ENCODE results near the gene GRID1. TPM values are rescaled to one million over a fixed set of nuclear protein-coding genes. Genes with fewer than 3 reads are reported as not detected.

The GRID1 gene
- total and polyA plus RNA-seq, 9 of the 15 experiments (the other 6 are each of a cell fraction or from before 2014, with no cell fraction given): 0.01 to 7.2 (median 1.2) TPM

DNA sequence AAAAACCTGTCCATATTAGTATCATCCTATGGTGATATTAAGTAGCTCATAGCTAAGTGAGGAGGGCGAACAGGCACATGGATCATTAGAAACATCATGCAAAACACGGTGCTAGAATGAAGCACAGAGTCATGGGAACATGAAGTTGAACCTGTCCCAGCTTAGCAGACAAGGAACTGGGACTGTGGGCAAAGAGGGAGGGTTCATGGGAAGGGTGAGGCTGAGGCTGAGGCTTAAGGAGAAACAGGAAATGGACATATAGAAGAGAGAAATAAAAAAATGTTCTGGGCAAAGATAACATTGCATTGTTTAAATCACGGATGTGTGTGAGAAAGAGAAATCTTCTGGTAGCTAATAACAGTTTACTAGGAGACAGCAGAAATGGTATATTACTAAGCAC lies 708.1 kb downstream of the GRID1 start:
- no peak overlapping the region for H2AFZ ChIP-seq (ENCODE audit: low read depth, low read length)
- WGBS (ENCODE audit: insufficient coverage, low coverage, missing lambda C conversion rate): 4% methylated on average over 3 of the region's 3 CpGs
- POLR2A ChIA-PET: interaction anchor here (0.8 to 1.1 kb wide), 2 partner anchors 18 to 21 kb away, joined by 3 to 4 read pairs; no protein-coding TSS in a partner anchor
- DNase-seq (ENCODE audit: extremely low read depth in 1 of 4, low spot score in 3 of 4) (no peak), FAIRE-seq (no peak), ATAC-seq (no peak)
- H3K27ac ChIP-seq (ENCODE audit: extremely low read depth, low read depth, low read length): no peak overlapping the region
- intact Hi-C loops (cut with micrococcal nuclease) (no loop called here), in situ Hi-C loops (cut with MboI) (no loop called here)
- H3K9me3 ChIP-seq (replicated peaks; ENCODE audit: control insufficient read depth, insufficient read depth, low read depth, low read length): no peaks in the 10 kb centered on the region
- H3K4me2 ChIP-seq (ENCODE audit: insufficient read depth, low read length): no peak overlapping the region
- no peaks in the 10 kb centered on the region; the same call in 1 of the 2 replicates for H4K20me1 ChIP-seq (replicated peaks; ENCODE audit: control insufficient read depth, insufficient read depth, low read length)
- H3K79me2 ChIP-seq (ENCODE audit: control insufficient read depth, insufficient read depth, low read length): no peaks in the 10 kb centered on the region
- no peak overlapping the region for H3K4me3 ChIP-seq
- H3K36me3 ChIP-seq (ENCODE audit: control insufficient read depth, insufficient read depth, low read length): no peaks in the 10 kb centered on the region
- H3K4me1 ChIP-seq (replicated peaks in 1 of 2; ENCODE audit: control insufficient read depth in 2 of 2, insufficient read depth in 2 of 2, low read length in 2 of 2): no peaks in the 10 kb centered on the region
- H3K27me3 ChIP-seq (ENCODE audit: control insufficient read depth in 2 of 2, insufficient read depth in 2 of 2, low read length in 2 of 2): no peaks in the 10 kb centered on the region
- no peak overlapping the region for H3K9ac ChIP-seq (ENCODE audit: insufficient read depth in 1 of 2, low read depth in 2 of 2, low read length in 2 of 2)
- CTCF ChIA-PET (ENCODE audit: low intra/inter-chr PET ratio): no interaction called here
- no TSS peak for BruUV-seq (replicated peaks)
- no peaks in the 10 kb centered on the region for H3K9me1 ChIP-seq (ENCODE audit: control insufficient read depth, insufficient read depth, low read length)
- TF ChIP-seq CBX2 (IDR thresholded peaks at IDR 0.05; ENCODE audit: insufficient read depth, low read length, poor library complexity, severe bottlenecking) (no peak), NELFE (IDR thresholded peaks at IDR 0.05; ENCODE audit: insufficient read depth, insufficient read length) (no peak), SAFB2 (IDR thresholded peaks at IDR 0.05; ENCODE audit: borderline replicate concordance, low read depth, low read length, severe bottlenecking) (no peak), TARDBP (IDR thresholded peaks at IDR 0.05) (no peak), CBX8 (IDR thresholded peaks at IDR 0.05; ENCODE audit: borderline replicate concordance, extremely low read depth, low read depth, low read length, poor library complexity, severe bottlenecking) (no peak), CLOCK (CRISPR knock-in tag; IDR thresholded peaks at IDR 0.05; ENCODE audit: borderline replicate concordance) (no peak), SMARCC2 (IDR thresholded peaks at IDR 0.05; ENCODE audit: low read depth) (no peak), ZNF436 (CRISPR knock-in tag; IDR thresholded peaks at IDR 0.05) (no peak), ID3 (CRISPR knock-in tag; IDR thresholded peaks at IDR 0.05) (no peak), ID3 (tag; IDR thresholded peaks at IDR 0.05) (no peak), ARNT (IDR thresholded peaks at IDR 0.05) (no peak), MCM3 (IDR thresholded peaks at IDR 0.05) (no peak), FOXJ3 (CRISPR knock-in tag; IDR thresholded peaks at IDR 0.05) (no peak), U2AF2 (optimal IDR thresholded peaks at IDR 0.05; ENCODE audit: low read depth, low read length) (no peak), JUN (IDR thresholded peaks at IDR 0.05; ENCODE audit: borderline replicate concordance, low read depth, low read length) (no peak), JUN (CRISPR knock-in tag; IDR thresholded peaks at IDR 0.05; ENCODE audit: borderline replicate concordance) (no peak), BRD9 (IDR thresholded peaks at IDR 0.05; ENCODE audit: low read depth, partially characterized antibody) (no peak)
- TF ChIP-seq, protein P1, sequence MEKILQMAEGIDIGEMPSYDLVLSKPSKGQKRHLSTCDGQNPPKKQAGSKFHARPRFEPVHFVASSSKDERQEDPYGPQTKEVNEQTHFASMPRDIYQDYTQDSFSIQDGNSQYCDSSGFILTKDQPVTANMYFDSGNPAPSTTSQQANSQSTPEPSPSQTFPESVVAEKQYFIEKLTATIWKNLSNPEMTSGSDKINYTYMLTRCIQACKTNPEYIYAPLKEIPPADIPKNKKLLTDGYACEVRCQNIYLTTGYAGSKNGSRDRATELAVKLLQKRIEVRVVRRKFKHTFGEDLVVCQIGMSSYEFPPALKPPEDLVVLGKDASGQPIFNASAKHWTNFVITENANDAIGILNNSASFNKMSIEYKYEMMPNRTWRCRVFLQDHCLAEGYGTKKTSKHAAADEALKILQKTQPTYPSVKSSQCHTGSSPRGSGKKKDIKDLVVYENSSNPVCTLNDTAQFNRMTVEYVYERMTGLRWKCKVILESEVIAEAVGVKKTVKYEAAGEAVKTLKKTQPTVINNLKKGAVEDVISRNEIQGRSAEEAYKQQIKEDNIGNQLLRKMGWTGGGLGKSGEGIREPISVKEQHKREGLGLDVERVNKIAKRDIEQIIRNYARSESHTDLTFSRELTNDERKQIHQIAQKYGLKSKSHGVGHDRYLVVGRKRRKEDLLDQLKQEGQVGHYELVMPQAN (IDR thresholded peaks at IDR 0.05; ENCODE audit: borderline replicate concordance): no peak
